Measurements from ENCODE around the gene KRTAP2-1. TPM values are rescaled to one million over a fixed set of nuclear protein-coding genes. Genes with fewer than 3 reads are reported as not detected.
"Not testable (repeated sequence)": the region's sequence is repeated elsewhere in the genome, so short reads cannot be mapped to it uniquely, and the experiment has no call there.

KRTAP2-1 gene
- total and polyA plus RNA-seq, 2 of the 13 experiments (the other 11 are each of a cell fraction or from before 2014, with no cell fraction given) = not detected

DNA sequence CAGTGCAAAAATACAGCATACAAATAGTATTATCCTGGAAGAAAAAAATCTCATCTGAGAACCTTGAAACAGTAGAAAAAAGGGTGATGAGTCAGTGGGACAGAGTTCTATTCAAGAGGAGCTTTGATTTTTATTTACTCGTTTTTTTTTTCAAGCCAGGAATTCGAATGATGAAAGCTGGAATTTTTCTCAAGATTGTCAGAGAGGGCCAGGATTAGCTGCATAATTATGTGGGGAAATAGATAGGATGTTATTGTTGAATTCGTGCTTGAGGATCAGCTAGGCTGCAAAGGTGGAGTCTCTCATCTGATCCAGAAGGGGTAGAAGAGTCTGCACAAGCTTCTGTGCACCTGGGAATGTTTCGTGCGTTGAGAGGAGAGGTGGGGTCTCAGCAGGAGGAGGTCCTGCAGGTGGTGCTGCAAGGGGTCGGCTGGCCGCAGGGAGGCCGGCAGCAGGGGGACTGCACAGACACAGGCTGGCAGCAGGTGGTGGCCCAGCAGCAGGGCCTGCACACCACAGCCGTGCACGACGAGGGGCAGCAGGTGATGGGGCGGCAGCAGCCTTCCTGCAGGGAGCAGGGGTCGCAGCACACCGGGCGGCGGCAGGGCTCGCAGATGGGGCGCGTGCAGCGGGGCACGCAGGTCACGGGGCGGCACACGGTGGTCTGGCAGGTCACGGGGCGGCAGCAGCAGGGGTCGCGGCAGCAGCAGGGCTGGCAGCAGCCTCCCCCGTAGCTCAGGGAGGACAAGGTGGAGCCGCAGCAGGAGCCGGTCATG, 12.3 kb upstream of the KRTAP2-1 start (continued):
- TF ChIP-seq SAP130 (CRISPR knock-in tag; IDR thresholded peaks at IDR 0.05; ENCODE audit: low read depth) (peak; percentile 63), NR2F2 (IDR thresholded peaks at IDR 0.05; ENCODE audit: borderline replicate concordance, low read depth) (peak; percentile 49; the same call in 1 of the 2 replicates), RXRB (CRISPR knock-in tag; IDR thresholded peaks at IDR 0.05; ENCODE audit: borderline replicate concordance) (peak; percentile 89), THAP11 (CRISPR knock-in tag; IDR thresholded peaks at IDR 0.05) (0 out of 2 replicates have a peak, but pooled peaks have one; percentile 18), ISL2 (CRISPR knock-in tag; IDR thresholded peaks at IDR 0.05) (peak; percentile 98), RNF2 (conservative IDR thresholded peaks at IDR 0.05; ENCODE audit: low read depth) (0 out of 2 replicates have a peak, but pooled peaks have one; percentile 51), TBL1XR1 (IDR thresholded peaks at IDR 0.05; ENCODE audit: borderline replicate concordance, low read length, partially characterized antibody) (peak; percentile 55), PHF5A (CRISPR knock-in tag; IDR thresholded peaks at IDR 0.05; ENCODE audit: low read depth, unreplicated experiment) (peak; percentile 35), FOXP1 (IDR thresholded peaks at IDR 0.05) (peak; percentile 74), FOXP1 (CRISPR knock-in tag; IDR thresholded peaks at IDR 0.05) (peak; percentile 72)
- TF ChIP-seq, protein P1, sequence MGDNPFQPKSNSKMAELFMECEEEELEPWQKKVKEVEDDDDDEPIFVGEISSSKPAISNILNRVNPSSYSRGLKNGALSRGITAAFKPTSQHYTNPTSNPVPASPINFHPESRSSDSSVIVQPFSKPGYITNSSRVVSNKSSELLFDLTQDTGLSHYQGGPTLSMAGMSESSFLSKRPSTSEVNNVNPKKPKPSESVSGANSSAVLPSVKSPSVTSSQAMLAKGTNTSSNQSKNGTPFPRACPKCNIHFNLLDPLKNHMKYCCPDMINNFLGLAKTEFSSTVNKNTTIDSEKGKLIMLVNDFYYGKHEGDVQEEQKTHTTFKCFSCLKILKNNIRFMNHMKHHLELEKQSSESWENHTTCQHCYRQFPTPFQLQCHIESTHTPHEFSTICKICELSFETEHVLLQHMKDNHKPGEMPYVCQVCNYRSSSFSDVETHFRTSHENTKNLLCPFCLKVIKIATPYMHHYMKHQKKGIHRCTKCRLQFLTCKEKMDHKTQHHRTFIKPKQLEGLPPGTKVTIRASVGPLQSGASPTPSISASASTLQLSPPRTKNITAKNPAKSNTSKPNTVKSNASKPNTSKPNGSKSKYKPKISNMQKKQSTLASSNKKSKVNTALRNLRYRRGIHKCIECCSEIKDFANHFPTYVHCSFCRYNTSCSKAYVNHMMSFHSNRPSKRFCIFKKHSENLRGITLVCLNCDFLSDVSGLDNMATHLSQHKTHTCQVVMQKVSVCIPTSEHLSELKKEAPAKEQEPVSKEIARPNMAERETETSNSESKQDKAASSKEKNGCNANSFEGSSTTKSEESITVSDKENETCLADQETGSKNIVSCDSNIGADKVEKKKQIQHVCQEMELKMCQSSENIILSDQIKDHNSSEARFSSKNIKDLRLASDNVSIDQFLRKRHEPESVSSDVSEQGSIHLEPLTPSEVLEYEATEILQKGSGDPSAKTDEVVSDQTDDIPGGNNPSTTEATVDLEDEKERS (CRISPR knock-in tag; IDR thresholded peaks at IDR 0.05) = 0 out of 2 replicates have a peak, but pooled peaks have one; percentile 40
- TF ChIP-seq, protein P2, sequence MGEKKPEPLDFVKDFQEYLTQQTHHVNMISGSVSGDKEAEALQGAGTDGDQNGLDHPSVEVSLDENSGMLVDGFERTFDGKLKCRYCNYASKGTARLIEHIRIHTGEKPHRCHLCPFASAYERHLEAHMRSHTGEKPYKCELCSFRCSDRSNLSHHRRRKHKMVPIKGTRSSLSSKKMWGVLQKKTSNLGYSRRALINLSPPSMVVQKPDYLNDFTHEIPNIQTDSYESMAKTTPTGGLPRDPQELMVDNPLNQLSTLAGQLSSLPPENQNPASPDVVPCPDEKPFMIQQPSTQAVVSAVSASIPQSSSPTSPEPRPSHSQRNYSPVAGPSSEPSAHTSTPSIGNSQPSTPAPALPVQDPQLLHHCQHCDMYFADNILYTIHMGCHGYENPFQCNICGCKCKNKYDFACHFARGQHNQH (CRISPR knock-in tag; IDR thresholded peaks at IDR 0.05) = 0 out of 2 replicates have a peak, but pooled peaks have one; percentile 24
- TF ChIP-seq, protein P3, sequence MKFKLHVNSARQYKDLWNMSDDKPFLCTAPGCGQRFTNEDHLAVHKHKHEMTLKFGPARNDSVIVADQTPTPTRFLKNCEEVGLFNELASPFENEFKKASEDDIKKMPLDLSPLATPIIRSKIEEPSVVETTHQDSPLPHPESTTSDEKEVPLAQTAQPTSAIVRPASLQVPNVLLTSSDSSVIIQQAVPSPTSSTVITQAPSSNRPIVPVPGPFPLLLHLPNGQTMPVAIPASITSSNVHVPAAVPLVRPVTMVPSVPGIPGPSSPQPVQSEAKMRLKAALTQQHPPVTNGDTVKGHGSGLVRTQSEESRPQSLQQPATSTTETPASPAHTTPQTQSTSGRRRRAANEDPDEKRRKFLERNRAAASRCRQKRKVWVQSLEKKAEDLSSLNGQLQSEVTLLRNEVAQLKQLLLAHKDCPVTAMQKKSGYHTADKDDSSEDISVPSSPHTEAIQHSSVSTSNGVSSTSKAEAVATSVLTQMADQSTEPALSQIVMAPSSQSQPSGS (CRISPR knock-in tag; IDR thresholded peaks at IDR 0.05) = 0 out of 2 replicates have a peak, but pooled peaks have one; percentile 33
- TF ChIP-seq, protein P4, sequence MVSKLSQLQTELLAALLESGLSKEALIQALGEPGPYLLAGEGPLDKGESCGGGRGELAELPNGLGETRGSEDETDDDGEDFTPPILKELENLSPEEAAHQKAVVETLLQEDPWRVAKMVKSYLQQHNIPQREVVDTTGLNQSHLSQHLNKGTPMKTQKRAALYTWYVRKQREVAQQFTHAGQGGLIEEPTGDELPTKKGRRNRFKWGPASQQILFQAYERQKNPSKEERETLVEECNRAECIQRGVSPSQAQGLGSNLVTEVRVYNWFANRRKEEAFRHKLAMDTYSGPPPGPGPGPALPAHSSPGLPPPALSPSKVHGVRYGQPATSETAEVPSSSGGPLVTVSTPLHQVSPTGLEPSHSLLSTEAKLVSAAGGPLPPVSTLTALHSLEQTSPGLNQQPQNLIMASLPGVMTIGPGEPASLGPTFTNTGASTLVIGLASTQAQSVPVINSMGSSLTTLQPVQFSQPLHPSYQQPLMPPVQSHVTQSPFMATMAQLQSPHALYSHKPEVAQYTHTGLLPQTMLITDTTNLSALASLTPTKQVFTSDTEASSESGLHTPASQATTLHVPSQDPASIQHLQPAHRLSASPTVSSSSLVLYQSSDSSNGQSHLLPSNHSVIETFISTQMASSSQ (IDR thresholded peaks at IDR 0.05; ENCODE audit: low read depth) = not testable (repeated sequence)
- TF ChIP-seq, protein P4 (CRISPR knock-in tag; IDR thresholded peaks at IDR 0.05; ENCODE audit: borderline replicate concordance) = peak; percentile 36; the same call in 1 of the 2 replicates

Data from HepG2 (cell line).